SU-DHL-6 (cell line): Measurements from ENCODE around the gene FGF6.

ENCODE experiments used
- CTCF ChIP-seq: fragments of 200-600 bp; sonication (generic); IDR thresholded peaks from one replicate; pipeline ENCODE4 v1.5.1; 2017; ENCODE audit warnings: antibody characterized with exemption, mild to moderate bottlenecking, low read length, moderate library complexity; ENCODE audit not compliant: insufficient read depth, poor library complexity, severe bottlenecking
- EZH2phosphoT487 ChIP-seq: fragments of 200-600 bp; sonication (generic), shearing (Covaris generic); conservative IDR thresholded peaks from 2 replicates; pipeline ENCODE4 v1.6.1; 2018; ENCODE audit warnings: mild to moderate bottlenecking, antibody characterized with exemption, low read length, moderate library complexity, mixed read lengths

- TF ChIP-seq CTCF = no peak
- no peak for TF ChIP-seq EZH2phosphoT487
Measured at GRCh38 chr12:4443616-4444015, 2.0 kb downstream of the FGF6 start.
